Hepatocyte (in vitro differentiated cells): ENCODE measurements around the gene PPIA.

Source experiments
- CTCF ChIP-seq: fragments of 200-600 bp; sonication (generic); IDR thresholded peaks from 2 replicates; pipeline ENCODE4 v1.5.1; 2016; ENCODE audit warnings: antibody characterized with exemption, mild to moderate bottlenecking; ENCODE audit not compliant: poor library complexity
- EZH2 ChIP-seq: fragments of 200-600 bp; sonication (generic); IDR thresholded peaks from 2 replicates; pipeline ENCODE4 v1.6.1; 2016; ENCODE audit warnings: antibody characterized with exemption, mild to moderate bottlenecking, borderline replicate concordance
- EZH2phosphoT487 ChIP-seq: fragments of 200-600 bp; sonication (generic); IDR thresholded peaks from one replicate; pipeline ENCODE4 v1.6.1; 2018; ENCODE audit warnings: antibody characterized with exemption, mild to moderate bottlenecking, low read depth, moderate library complexity; ENCODE audit not compliant: unreplicated experiment, severe bottlenecking

- TF ChIP-seq CTCF = no peak
- no peak for TF ChIP-seq EZH2
- TF ChIP-seq EZH2phosphoT487 = no peak
Observed at GRCh38 chr7:44750921-44751571, 45.4 kb upstream of the PPIA start.
